Hepatocyte (in vitro differentiated cells): ENCODE measurements around the gene VPS51. TPM values are rescaled to one million over a fixed set of nuclear protein-coding genes. Genes with fewer than 3 reads are reported as not detected.

Source experiments
- DNase-seq: peaks from one replicate; pipeline ENCODE4 v3.0.0-alpha.2; 2016; ENCODE audit warnings: low spot score
- H2AFZ ChIP-seq: fragments of 200-600 bp; sonication (generic); 2 replicates; pipeline ENCODE4 v1.6.0; 2016; ENCODE audit warnings: antibody characterized with exemption, mild to moderate bottlenecking
- H3K27ac ChIP-seq: fragments of 200-600 bp; sonication (generic); 2 replicates; pipeline ENCODE4 v1.5.1; 2016; ENCODE audit warnings: mild to moderate bottlenecking
- H3K27me3 ChIP-seq: fragments of 200-600 bp; sonication (generic); 2 replicates; pipeline ENCODE4 v1.6.1; 2016
- H3K36me3 ChIP-seq: fragments of 200-600 bp; sonication (generic); replicated peaks from 2 replicates; pipeline ENCODE4 v1.5.1; 2016; ENCODE audit warnings: low read depth; ENCODE audit not compliant: insufficient read depth
- H3K4me1 ChIP-seq: fragments of 200-600 bp; sonication (generic); 2 replicates; pipeline ENCODE4 v1.5.1; 2016; ENCODE audit warnings: mild to moderate bottlenecking, moderate library complexity; ENCODE audit not compliant: insufficient read depth
- H3K4me2 ChIP-seq: fragments of 200-600 bp; sonication (generic); 2 replicates; pipeline ENCODE4 v1.6.0; 2016
- H3K4me3 ChIP-seq: fragments of 200-600 bp; sonication (generic); 2 replicates; pipeline ENCODE4 v1.5.1; 2016; ENCODE audit warnings: mild to moderate bottlenecking
- H3K79me2 ChIP-seq: fragments of 200-600 bp; sonication (generic); 2 replicates; pipeline ENCODE4 v1.6.0; 2017; ENCODE audit warnings: mild to moderate bottlenecking
- H3K9me2 ChIP-seq: fragments of 200-600 bp; sonication (generic); replicated peaks from 2 replicates; pipeline ENCODE4 v1.6.0; 2017; ENCODE audit warnings: mild to moderate bottlenecking; ENCODE audit not compliant: insufficient read depth
- H3K9me3 ChIP-seq: fragments of 200-600 bp; sonication (generic); 2 replicates; pipeline ENCODE4 v1.5.1; 2016; ENCODE audit warnings: low read depth, mild to moderate bottlenecking
- H4K20me1 ChIP-seq: fragments of 200-600 bp; sonication (generic); 2 replicates; pipeline ENCODE4 v1.6.0; 2016; ENCODE audit warnings: mild to moderate bottlenecking; ENCODE audit not compliant: insufficient read depth, poor library complexity, severe bottlenecking
- EZH2 ChIP-seq: fragments of 200-600 bp; sonication (generic); IDR thresholded peaks from 2 replicates; pipeline ENCODE4 v1.6.1; 2016; ENCODE audit warnings: antibody characterized with exemption, mild to moderate bottlenecking, borderline replicate concordance
- EZH2phosphoT487 ChIP-seq: fragments of 200-600 bp; sonication (generic); IDR thresholded peaks from one replicate; pipeline ENCODE4 v1.6.1; 2018; ENCODE audit warnings: antibody characterized with exemption, mild to moderate bottlenecking, low read depth, moderate library complexity; ENCODE audit not compliant: unreplicated experiment, severe bottlenecking
- WGBS: methylation state at CpG from one replicate; pipeline ENCODE4 v1.1.6; 2016; ENCODE audit warnings: low lambda C conversion rate; ENCODE audit errors: missing lambda C conversion rate; 5-methylcytosine and 5-hydroxymethylcytosine counted together
- polyA plus RNA-seq: library from polyadenylated mRNA; unstranded; fragments of >200 nt; fragmentation: Nextera tagmentation; extraction: Ambion mirVana; gene quantifications from 2 replicates; pipeline ENCODE4 v1.2.1, GENCODE V29; 2016
- total RNA-seq: library from RNA; depleted of rRNA; stranded (reverse); fragments of >200 nt; gene quantifications from 2 replicates; pipeline ENCODE4 v1.2.3, GENCODE V29; 2014
- TF ChIP-seq, protein P1 (sequence below): fragments of 200-600 bp; sonication (generic); IDR thresholded peaks from 2 replicates; pipeline ENCODE4 v1.5.1; 2016; ENCODE audit warnings: antibody characterized with exemption, mild to moderate bottlenecking; ENCODE audit not compliant: poor library complexity

The VPS51 gene
- total and polyA plus RNA-seq, 2 experiments from 2014 or later, result 63.5 to 242 TPM

DNA sequence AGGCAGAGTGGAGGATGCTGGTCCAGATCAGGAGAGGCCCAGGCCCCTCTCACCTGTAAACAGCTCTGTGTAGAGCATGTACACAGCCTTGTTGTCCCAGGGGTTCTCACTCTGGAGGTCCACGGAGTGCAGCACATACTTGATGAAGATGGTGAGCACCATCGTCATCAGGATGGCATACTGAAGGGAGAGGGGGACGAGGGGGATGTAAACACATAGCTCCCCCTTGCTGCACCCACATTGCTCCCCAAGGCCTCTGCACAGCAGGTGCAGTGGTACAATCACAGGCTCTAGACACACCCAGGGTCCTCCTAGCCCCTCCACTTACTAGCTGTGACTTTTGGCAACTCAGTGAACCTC lies 35.4 kb downstream of the VPS51 start:
- Histone ChIP-seq H3K4me3 (no peak overlapping the region), H3K36me3 (no peaks in the 10 kb centered on the region), H3K9me3 (no peaks in the 10 kb centered on the region), H2AFZ (no peak overlapping the region), H3K4me2 (no peak overlapping the region), H3K79me2 (peaks cover 30% of the 10 kb centered on the region), H3K27ac (no peak overlapping the region), H3K9me2 (no peaks in the 10 kb centered on the region), H4K20me1 (peaks cover 4% of the 10 kb centered on the region), H3K27me3 (no peaks in the 10 kb centered on the region), H3K4me1 (peaks cover 17% of the 10 kb centered on the region)
- WGBS, result 100% methylated on average over 3 of the region's 3 CpGs
- TF ChIP-seq EZH2 (no peak), EZH2phosphoT487 (no peak)
- TF ChIP-seq, protein P1, sequence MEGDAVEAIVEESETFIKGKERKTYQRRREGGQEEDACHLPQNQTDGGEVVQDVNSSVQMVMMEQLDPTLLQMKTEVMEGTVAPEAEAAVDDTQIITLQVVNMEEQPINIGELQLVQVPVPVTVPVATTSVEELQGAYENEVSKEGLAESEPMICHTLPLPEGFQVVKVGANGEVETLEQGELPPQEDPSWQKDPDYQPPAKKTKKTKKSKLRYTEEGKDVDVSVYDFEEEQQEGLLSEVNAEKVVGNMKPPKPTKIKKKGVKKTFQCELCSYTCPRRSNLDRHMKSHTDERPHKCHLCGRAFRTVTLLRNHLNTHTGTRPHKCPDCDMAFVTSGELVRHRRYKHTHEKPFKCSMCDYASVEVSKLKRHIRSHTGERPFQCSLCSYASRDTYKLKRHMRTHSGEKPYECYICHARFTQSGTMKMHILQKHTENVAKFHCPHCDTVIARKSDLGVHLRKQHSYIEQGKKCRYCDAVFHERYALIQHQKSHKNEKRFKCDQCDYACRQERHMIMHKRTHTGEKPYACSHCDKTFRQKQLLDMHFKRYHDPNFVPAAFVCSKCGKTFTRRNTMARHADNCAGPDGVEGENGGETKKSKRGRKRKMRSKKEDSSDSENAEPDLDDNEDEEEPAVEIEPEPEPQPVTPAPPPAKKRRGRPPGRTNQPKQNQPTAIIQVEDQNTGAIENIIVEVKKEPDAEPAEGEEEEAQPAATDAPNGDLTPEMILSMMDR, result no peak
- no peak for DNase-seq

DNA sequence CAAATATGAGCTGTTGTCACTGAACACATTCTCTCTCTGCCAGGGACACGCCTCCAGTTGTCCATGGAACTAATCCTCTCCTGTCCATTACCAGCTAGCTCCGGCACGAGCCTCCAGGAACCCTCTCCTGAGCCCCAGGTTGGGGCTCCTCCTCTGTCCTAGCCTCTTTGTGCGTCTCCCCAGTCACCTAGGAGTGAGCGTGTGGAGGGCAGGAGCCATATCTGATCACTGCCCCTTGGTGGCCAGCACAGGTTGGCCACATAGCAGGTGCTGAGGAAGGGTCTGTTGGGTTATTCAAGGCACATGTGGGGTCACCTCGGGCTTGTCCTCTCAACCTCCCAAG lies 35.9 kb downstream of the VPS51 start:
- H4K20me1 ChIP-seq, result peaks cover 4% of the 10 kb centered on the region
- no peak overlapping the region for H3K27ac ChIP-seq
- H3K36me3 ChIP-seq, result no peaks in the 10 kb centered on the region

DNA sequence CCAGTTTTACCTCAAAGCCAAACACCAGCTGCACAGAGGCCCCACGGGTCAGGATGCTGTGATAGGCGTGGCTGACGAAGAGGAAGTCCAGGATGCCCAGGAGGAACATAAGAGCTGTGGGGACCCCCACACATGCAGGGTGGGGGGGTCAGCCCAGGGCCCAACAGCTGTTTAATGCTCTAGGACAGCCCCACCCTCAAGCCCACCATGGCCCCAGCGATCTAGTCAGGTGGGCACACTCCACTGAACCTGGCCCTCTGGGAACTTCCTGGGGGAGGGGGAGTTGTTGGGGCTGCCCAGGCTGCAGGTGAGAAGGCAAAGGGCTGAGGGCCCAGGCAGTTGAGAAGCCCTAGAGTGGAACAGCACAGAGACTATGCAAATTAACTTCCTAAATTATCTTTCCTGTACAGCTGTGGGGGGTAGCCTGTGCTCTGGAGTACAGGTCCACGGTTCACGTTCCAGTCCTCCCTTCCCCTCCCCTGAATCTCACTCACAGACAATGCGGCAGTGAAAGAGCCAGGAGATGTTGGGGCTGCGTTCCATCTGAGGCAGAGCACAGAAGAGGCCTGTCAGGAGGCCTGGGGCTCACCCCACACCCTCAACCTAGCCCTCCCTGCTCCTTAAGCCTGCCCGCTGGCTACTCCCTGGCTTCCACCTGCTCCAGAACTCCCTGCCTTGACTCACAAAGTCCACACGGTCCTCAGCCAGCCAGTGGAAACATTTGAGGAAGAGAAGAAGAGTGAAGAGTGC lies 36.4 kb downstream of the VPS51 start:
- Histone ChIP-seq H3K79me2 (peaks cover 30% of the 10 kb centered on the region), H3K27ac (no peak overlapping the region), H3K4me1 (peaks cover 17% of the 10 kb centered on the region), H4K20me1 (peaks cover 4% of the 10 kb centered on the region), H3K27me3 (no peaks in the 10 kb centered on the region), H3K4me2 (peak overlapping the region; percentile 95), H3K36me3 (no peaks in the 10 kb centered on the region), H2AFZ (no peak overlapping the region), H3K9me2 (no peaks in the 10 kb centered on the region), H3K4me3 (no peak overlapping the region), H3K9me3 (no peaks in the 10 kb centered on the region)
- no peak for DNase-seq
- TF ChIP-seq EZH2, result no peak
- TF ChIP-seq, protein P1, result no peak
- TF ChIP-seq EZH2phosphoT487, result no peak
- 89% methylated on average over 10 of the region's 10 CpGs for WGBS

More for the DNA sequence above, 35.9 kb downstream of the VPS51 start:
- Histone ChIP-seq H3K9me2 (no peaks in the 10 kb centered on the region), H3K27me3 (no peaks in the 10 kb centered on the region), H3K4me1 (peaks cover 17% of the 10 kb centered on the region), H3K4me2 (no peak overlapping the region), H2AFZ (no peak overlapping the region), H3K9me3 (no peaks in the 10 kb centered on the region), H3K79me2 (peaks cover 30% of the 10 kb centered on the region), H3K4me3 (no peak overlapping the region)
- TF ChIP-seq EZH2phosphoT487 (no peak), EZH2 (no peak)
- 98% methylated on average over 6 of the region's 6 CpGs for WGBS
- no peak for DNase-seq

DNA sequence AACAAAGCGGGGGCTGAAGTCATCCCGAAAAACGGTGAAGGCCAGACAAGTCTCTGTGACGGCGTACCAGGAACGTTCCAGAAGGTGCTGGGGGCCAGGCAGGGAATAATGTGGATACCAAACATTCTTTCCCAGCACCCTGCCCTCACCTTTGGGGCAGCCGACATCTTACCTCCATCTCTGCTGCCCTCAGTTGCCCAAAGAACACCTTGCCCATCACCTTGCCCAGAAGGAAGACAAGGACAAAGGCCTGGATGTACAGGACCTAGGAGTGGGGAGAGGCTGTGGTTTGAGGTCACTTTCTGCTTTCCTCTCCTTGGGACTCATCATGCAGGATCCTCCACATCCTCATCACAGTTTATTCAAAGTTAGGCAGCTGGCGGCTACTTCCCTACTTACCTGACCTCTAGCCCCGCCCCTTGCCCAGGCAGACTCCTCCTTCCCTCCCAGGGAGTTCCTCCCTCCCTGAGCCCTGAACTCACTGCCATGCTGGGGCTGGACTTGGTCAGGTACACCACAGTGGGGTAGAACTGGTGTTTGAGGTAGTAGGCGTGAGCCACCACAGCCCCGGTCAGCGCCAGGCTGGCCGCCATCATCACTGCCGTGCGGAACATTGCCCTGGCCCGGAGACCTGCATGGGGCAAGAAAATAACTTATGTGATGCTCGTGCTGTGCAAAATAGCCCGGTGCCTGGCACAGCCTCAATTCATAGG lies 37.1 kb downstream of the VPS51 start:
- Histone ChIP-seq H3K9me3 (no peaks in the 10 kb centered on the region), H3K27me3 (no peaks in the 10 kb centered on the region), H4K20me1 (peaks cover 4% of the 10 kb centered on the region), H3K36me3 (no peaks in the 10 kb centered on the region), H3K4me2 (peak overlapping the region; percentile 95), H3K4me1 (peaks cover 17% of the 10 kb centered on the region), H3K9me2 (no peaks in the 10 kb centered on the region), H2AFZ (no peak overlapping the region), H3K79me2 (peaks cover 30% of the 10 kb centered on the region), H3K27ac (peak overlapping the region; percentile 98), H3K4me3 (peak overlapping the region; percentile 29)
- TF ChIP-seq EZH2phosphoT487 (no peak), EZH2 (no peak)
- TF ChIP-seq, protein P1, result no peak
- WGBS, result 53% methylated on average over 18 of the region's 18 CpGs
- DNase-seq, result peak; percentile 85
